ENCODE data around the gene SYCP2L.
"Not testable (repeated sequence)": the region's sequence is repeated elsewhere in the genome, so short reads cannot be mapped to it uniquely, and the experiment has no call there.

SYCP2L gene

GRCh38 chr6:10960171-10960570, 73.3 kb downstream of the SYCP2L start:
- DNase-seq, result no peak

- DNase-seq, result no peak
These were observed 75.0 kb downstream of the SYCP2L start for GRCh38 chr6:10961837-10962236.

GRCh38 chr6:10962673-10963072, 75.8 kb downstream of the SYCP2L start:
- no peak for DNase-seq

GRCh38 chr6:10963113-10963512, 76.3 kb downstream of the SYCP2L start:
- no peak for DNase-seq

- DNase-seq, result no peak
These were observed 77.8 kb downstream of the SYCP2L start for GRCh38 chr6:10964684-10965083.

GRCh38 chr6:10968776-10969175, 81.9 kb downstream of the SYCP2L start:
- no peak for DNase-seq

GRCh38 chr6:10970731-10971130, 83.9 kb downstream of the SYCP2L start:
- DNase-seq, result no peak

- DNase-seq, result no peak
These were observed 85.3 kb downstream of the SYCP2L start for GRCh38 chr6:10972196-10972595.

- no peak for DNase-seq
These were observed 89.7 kb downstream of the SYCP2L start for GRCh38 chr6:10976571-10976970.

GRCh38 chr6:10977231-10977968, 90.5 kb downstream of the SYCP2L start:
- no peak for DNase-seq

- DNase-seq, result no peak
These were observed 92.8 kb downstream of the SYCP2L start for GRCh38 chr6:10979603-10980002.

GRCh38 chr6:10981409-10981808, 94.6 kb downstream of the SYCP2L start:
- DNase-seq, result no peak

GRCh38 chr6:10984959-10985358, 98.1 kb downstream of the SYCP2L start:
- DNase-seq, result not testable (repeated sequence)

GRCh38 chr6:10989587-10989986, 102.7 kb downstream of the SYCP2L start:
- DNase-seq, result no peak

GRCh38 chr6:10991115-10991514, 104.3 kb downstream of the SYCP2L start:
- DNase-seq, result no peak

- DNase-seq, result no peak
These were observed 107.0 kb downstream of the SYCP2L start for GRCh38 chr6:10993896-10994295.

- DNase-seq, result no peak
These were observed 108.4 kb downstream of the SYCP2L start for GRCh38 chr6:10995114-10995707.

GRCh38 chr6:10999994-11000393, 113.1 kb downstream of the SYCP2L start:
- no peak for DNase-seq

- no peak for DNase-seq
These were observed 115.3 kb downstream of the SYCP2L start for GRCh38 chr6:11002176-11002575.

GRCh38 chr6:11003297-11003696, 116.4 kb downstream of the SYCP2L start:
- DNase-seq, result not testable (repeated sequence)

- no peak for DNase-seq
These were observed 119.2 kb downstream of the SYCP2L start for GRCh38 chr6:11006061-11006460.

- DNase-seq, result no peak
These were observed 121.1 kb downstream of the SYCP2L start for GRCh38 chr6:11007715-11008608.

- DNase-seq, result no peak
These were observed 122.0 kb downstream of the SYCP2L start for GRCh38 chr6:11008821-11009220.

- DNase-seq, result no peak
These were observed 122.5 kb downstream of the SYCP2L start for GRCh38 chr6:11009353-11009752.

All from stimulated activated CD8-positive, alpha-beta memory T cell treated with anti-CD3 and anti-CD28 coated beads, Interleukin-4, amount 100 ng/mL, for 48 hours (primary cell).